Superior temporal gyrus (tissue), 1 donor: Measurements from ENCODE around the gene GNAL.
"Not testable (repeated sequence)": the region's sequence is repeated elsewhere in the genome, so short reads cannot be mapped to it uniquely, and the experiment has no call there.

Experiments used
- DNase-seq: peaks from one replicate; pipeline ENCODE4 v3.0.0-alpha.2; 2016; ENCODE audit errors: extremely low spot score

GNAL gene

DNA sequence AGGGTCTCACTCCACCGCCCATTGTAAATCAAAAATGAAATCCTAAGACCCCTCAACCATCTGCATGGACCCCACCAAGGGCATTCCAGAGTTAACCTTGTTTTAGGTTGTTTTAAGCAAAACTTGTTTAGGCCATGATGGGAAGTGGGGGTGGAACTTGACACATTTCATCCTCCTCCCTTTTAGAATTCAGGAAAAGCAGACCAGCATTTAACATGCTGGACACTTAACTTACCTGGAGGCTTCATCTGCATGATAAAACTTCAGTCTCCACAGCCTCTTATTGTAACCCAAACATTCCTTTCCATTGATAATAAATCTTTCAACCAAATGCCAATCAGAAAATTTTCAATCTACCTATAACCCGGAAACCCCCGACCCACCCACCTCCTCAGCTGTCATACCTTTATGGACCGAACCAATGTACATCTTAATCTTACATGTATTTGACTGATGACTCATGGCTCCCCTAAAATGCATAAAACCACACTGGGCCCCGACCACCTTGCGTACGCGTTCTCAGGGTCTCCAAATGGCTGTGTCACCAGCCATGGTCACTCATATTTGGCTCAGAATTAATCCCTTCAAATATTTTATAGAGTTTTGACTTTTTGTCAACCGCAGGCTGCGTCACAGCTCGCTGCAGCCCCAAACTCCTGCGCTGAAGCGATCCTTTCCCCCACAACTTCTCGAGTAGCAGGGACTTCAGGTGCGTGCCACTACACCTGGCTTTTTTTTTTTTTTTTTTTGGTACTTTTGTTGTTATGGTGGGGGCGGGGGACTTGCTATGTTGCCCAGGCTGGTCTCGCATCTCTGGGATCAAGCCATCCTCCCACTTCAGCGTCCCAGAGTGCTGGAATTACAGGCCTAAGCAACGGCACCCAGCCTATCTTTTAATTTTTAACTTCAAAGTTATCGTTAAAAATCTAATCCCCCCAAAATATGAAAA, 218.1 kb downstream of the GNAL start:
- no peak for DNase-seq

DNA sequence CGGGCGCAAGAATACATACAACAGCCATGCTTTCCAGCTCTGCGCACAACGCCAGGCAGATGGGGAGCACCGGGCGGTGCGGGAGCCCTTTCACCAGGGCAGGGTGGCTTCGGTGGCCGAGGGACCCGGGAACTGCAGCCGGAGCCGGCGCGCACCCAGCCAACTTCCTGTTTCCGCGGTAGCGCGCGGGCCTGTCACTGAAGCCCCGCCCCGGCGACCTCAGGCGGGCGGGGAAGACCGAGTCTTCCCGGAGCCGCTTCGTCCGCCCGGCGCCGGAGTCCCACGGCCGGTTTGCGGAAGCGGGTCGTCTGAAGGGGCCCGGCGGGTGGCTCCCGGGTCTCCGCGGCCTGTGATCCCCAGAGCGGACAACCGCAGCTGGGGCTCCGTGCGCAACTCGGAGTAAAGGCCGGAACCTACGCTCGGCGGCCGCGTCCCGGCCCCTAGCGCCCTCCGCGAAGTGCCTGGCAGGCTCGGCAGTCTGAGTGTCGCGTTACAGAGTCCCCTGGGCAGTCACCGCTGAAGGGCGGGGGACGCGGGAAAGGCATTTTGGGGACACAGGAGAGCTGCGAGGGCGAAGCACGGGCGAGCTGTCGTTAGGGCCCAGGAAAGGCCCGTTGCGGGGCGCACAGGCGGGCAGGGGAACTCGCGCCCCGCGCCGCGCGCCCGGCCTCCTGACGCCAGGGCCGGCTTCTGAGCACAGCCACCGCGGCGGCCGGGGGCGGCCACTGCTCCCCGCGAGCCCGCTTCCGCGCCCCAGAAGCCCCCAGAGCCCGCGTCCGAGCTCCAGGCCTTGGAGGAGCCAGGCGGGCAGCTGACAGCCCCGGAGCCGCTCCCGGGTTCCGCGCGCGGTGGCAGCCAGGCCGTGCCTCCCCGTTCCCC, 219.4 kb downstream of the GNAL start, which contains the start of gene MPPE1:
Gene MPPE1 (minus strand): TSS at position 136 of the 879 bp plus-strand sequence. CDS start 11,053 bp downstream, outside the sequence.
- DNase-seq, result peak; percentile 84

DNA sequence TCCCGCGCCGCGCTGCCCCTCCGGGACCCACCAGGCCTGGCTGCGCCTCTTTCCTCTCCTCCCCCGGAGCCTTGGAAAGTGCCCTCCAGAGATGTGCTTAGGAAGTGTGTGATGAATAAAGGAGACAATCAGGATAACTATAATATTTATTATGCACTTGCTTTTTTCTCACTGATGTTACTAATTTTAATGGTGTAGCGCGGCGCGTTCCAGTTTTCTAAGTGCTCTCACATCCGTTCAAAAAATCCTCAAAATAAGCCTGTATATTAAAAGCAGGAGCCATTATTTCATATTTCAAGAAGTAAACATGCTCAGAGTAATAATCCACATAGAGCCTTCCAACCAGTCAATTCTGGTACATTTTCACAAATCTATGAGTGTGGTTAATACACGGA, 220.0 kb downstream of the GNAL start:
- peak; percentile 58 for DNase-seq

DNA sequence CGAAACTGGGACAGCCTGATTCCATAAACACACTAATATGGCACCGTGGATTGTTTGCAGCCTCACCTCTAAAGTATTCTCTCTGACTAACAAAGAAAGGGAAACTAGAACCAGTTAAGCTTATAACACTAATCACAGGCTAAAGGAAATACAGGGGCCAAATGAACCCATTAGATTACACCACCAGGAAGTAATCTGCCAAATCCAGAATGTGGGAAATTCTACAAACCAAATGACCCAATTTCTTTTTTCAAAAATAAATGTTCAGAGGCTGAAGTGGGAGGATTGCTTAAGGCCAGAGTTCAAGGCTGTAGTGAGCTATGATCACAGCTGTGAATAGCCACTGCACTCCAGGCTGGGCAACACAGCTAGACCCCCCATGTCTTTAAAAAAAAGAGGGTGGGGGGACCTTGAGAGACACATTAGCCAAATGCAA, 220.5 kb downstream of the GNAL start:
- DNase-seq, result peak; percentile 31

DNA sequence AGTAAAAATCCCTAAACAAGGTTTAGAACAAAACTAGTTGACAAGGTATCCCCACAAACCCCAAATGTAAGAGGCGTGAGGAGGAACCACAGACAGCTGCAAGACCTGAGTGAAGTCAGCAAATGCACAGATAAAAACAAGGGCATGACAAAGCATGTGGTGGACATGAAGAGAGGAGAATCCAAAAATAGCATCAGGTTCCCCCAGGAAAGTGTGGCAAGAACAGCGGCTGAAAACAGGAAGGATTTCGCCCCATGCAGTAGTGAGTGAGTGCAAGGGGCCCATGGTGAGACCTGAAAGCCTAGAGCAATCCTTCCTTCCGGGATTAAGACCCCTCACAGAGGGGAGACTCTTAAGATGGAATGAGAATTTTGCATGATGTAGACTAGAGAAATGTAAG, 227.8 kb downstream of the GNAL start:
- not testable (repeated sequence) for DNase-seq

DNA sequence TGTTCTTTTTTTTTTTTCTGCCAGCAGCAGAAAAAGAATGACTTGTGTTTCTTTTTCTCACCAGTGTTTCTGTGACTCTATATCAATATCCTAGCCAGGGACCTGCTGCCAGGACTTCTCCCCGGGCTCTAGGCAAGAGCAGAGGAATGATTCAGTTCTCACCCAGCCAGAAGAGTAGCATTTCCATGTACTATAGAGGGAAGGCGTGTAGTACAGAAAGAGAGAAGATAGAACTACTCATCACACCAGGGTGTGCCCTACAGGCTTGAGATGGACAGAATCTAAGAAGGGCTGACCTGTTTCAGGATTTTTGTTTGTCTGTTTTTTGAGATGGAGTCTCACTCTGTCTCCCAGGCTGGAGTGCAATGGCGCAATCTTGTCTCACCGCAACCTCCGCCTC, 230.5 kb downstream of the GNAL start:
- DNase-seq, result not testable (repeated sequence)

DNA sequence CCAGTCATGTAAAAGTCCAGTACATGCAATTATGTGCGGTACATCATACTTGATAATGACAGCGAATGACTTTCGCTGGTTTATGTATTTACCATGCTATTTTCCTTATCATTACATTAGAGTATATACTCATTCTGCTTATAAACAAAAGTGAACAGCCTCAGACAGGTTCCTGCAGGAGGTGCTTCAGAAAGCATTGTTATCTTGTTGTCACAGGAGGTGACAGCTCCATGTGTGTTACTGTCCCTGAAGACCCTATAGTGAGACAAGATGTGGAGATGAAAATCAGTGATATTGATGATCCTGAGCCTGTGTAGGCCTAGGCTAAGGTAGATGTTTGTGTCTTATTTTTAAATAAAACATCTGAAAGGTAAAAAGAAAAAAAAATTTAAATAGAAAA, 234.4 kb downstream of the GNAL start:
- no peak for DNase-seq

DNA sequence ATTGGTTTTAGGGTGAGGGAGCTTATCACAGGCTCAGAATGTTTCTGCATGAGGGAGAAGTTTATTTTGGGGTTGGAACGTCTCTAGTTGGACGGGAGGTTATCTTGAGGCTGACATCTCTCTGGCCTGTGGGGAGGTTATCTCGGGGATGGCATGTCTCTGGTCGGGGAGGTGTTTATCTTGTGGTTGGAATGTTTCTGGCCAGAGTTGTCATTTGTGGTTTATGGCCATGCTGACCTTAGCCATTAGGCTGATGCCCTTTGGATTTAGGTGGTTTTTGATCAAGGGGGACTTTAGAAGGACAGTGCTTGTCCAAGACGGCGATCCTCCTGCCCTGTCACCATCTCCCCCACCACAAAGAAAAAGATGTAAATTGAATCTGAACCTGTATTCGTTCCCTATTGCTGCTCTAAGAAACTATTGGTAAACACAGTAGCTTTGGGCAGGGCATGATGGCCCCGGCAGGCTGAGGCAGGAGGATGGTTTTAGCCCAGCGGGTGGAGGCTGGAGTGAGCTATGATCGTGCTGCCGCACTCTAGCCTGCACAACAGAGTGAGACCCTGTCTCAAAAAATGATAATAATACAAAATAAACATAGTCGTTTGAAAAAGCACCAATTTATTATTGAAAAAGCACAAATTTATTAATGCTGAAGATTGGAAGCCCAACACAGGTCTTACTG, 236.9 kb downstream of the GNAL start:
- no peak for DNase-seq

DNA sequence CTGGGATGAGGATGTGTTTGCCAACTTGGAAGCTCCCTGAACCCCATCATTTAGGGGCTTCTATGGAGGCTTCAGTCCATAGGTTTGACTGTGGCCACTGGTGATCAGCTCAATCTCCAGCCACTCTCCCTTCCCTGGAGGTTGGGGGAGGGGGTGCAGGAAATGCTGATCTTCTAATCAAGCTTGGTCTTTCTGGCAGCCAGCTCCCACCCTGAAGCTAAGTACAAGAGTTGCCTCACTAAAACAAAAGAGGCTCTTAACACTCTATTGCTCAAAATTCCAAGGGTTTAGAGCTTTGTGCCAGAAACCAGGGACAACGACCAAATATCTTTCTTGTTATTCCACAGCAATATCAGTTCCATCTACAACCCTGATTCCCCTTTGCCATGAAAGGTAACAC, 238.4 kb downstream of the GNAL start:
- no peak for DNase-seq

DNA sequence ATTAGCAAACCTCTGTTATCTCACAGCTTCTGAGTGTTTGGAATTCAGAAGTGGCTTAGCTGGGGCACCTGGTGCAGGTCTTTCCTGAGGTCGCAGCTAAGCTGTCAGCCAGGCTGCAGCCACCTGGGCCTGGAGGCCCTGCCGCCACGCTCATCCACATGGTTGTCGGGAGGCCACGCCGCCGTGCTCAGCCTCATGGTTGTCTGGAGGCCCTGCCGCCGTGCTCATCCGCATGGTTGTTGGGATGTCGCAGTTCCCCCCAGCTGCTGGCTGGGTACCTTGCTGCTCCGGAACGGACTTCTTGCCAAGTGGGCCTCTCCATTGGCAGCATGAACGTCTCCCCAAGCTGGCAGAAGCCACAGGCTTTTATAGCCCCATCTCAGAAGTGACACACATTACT, 243.3 kb downstream of the GNAL start:
- DNase-seq, result no peak
